KOPT-K1 (cell line): ENCODE measurements around the gene WBP1L.
A peak's percentile ranks its signal among the peaks of the same experiment; 100 is the strongest.
"Not testable (repeated sequence)": the region's sequence is repeated elsewhere in the genome, so short reads cannot be mapped to it uniquely, and the experiment has no call there.

Experiments used
- H3K27ac ChIP-seq: fragments of 200-600 bp; sonication (generic); 2 replicates; pipeline ENCODE4 v1.5.1; 2016; ENCODE audit warnings: antibody characterized with exemption, mild to moderate bottlenecking, low read depth, low read length; ENCODE audit not compliant: poor library complexity, severe bottlenecking
- H3K36me3 ChIP-seq: fragments of 200-600 bp; sonication (generic); 2 replicates; pipeline ENCODE4 v1.5.1; 2017; ENCODE audit warnings: antibody characterized with exemption, mild to moderate bottlenecking, low read length, moderate library complexity; ENCODE audit not compliant: insufficient read depth
- H3K9me3 ChIP-seq: fragments of 200-600 bp; sonication (generic); 2 replicates; pipeline ENCODE4 v1.5.1; 2017; ENCODE audit warnings: antibody characterized with exemption, low read length, mild to moderate bottlenecking; ENCODE audit not compliant: insufficient read depth, poor library complexity, severe bottlenecking

WBP1L gene

DNA sequence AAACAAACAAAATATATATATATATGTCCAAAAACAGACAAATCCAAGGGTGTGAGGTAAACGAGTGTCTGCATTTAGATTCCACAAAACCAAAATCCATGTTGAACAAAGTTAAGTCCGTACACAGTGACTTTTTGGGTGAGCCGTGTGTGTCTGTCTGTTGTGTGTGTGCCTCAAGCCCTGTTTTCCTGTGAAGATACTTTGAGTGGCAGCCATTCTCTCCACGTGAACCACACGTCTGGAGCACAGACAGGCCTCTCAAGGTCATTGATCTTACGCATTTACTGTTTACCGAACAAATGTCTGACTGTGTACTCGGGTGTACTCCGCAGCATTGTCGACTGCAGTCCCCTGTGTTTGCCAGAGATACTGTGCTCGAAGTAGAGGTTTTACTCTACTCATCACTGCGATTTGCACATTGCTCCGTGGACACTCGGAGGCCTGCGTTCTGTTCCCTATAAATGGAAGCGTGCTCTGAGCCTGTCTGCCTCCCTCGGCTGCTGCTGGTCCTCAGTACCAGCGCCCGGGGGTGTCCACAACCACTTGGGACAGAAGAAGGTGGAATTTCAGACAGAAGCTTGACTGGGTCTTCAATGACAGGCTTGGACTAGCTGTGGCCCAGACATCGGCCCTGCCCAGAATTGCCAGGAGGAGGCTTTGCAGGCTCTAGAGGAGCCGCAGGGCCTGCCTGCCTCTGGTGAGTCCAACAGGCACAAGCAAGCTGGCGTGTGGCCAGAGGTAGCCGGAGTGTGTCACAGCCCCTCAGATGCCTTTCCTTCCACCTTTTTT, 71.3 kb downstream of the WBP1L start:
- peaks cover 48% of the 10 kb centered on the region for H3K36me3 ChIP-seq
- H3K9me3 ChIP-seq, result no peaks in the 10 kb centered on the region
- no peak overlapping the region for H3K27ac ChIP-seq

DNA sequence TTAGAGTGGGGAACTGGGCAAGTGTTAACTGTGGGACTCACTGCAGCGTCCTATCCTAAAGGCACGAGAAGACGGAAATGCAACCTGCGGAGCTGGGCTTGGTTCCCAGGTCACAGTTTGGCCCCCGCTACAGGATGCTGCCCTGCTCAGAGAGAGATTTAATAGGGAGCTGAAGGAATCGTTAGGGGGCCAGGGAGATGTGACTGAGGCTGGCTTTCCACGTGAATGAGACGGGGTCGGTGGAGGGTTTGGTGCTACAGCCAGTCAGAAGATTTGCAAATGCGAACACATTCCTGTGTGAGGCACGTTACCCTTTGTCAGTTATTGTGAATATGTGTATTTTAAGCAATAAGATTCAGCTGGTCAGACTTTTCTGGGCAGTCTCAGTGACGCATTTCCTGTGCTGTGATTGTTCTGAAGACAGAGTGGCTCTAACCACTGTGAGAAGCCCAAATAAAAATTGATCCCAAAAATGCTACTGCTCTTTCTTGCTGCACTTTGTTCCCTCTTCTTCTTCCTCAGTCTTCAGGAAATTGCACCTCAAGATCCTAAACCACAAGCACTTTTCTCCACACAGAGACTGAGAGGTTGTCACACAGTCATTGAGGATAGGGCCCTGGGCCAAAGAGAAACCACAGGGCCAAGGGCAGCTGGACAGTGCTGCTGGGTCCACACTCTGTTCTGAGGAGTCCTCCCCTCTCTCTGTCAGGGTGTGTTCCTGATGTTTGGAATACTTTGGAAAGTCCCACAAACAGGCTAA, 72.2 kb downstream of the WBP1L start:
- H3K9me3 ChIP-seq, result no peaks in the 10 kb centered on the region
- peak overlapping the region; percentile 16 for H3K27ac ChIP-seq
- H3K36me3 ChIP-seq, result peaks cover 46% of the 10 kb centered on the region

DNA sequence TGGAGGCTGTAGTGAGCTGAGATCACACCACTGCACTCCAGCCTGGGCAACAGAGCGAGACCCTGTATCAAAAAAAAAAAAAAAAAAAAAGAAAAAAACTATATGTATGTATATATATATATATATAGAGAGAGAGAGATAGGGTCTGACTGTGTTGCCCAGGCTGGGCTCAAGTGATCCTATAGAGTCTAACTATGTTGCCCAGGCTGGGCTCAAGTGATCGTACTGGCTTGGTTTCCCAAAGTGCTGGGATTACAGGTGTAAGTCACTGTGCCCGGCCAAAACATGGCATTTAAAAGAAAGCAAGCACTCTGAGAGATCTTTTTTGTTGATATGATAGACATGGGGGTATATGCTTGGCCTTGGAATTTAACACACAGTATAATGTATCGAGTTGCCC, 73.4 kb downstream of the WBP1L start:
- Histone ChIP-seq H3K27ac (no peak overlapping the region), H3K9me3 (no peaks in the 10 kb centered on the region)

DNA sequence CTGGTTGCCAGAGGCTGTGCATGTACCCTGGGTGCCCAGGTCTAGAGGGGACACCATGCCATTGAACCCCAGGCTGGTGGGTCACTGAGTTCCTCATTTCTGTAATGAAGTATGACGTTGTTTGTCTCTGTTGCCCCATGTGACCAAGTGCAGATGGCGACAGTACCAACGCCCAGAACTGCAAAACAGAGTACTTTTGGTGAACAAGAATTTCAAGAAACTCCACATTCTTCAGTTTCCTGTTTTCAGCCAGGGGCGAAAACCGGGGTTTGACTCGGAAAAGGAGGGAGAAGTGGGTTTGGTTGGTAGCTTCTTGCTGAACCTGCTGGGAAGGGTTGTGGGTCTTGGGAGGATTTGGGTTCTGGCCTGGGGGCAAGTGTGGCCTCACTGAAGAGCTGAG, 75.3 kb downstream of the WBP1L start:
- H3K27ac ChIP-seq, result no peak overlapping the region
- no peaks in the 10 kb centered on the region for H3K9me3 ChIP-seq
- peaks cover 23% of the 10 kb centered on the region for H3K36me3 ChIP-seq

More for the DNA sequence above, 73.4 kb downstream of the WBP1L start:
- peaks cover 39% of the 10 kb centered on the region for H3K36me3 ChIP-seq

DNA sequence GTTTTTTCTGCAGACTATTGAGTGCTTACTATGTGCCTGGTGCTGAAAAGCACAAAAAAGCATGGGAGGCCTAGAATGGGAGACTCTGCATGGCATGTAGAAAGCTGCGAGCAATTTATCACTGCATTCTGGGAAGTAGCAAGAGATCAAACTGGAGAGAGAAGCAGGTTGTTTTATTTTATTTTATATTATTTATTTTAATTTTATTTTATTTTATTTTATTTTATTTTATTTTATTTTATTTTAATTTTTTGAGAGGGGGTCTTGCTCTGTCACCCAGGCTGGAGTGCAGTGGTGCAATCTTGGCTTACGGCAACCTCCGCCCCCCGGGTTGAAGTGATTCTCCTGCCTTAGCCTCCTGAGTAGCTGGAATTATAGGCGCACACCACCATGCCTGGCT, 76.3 kb downstream of the WBP1L start:
- peaks cover 14% of the 10 kb centered on the region for H3K36me3 ChIP-seq
- not testable (repeated sequence) for H3K9me3 ChIP-seq, H3K27ac ChIP-seq

DNA sequence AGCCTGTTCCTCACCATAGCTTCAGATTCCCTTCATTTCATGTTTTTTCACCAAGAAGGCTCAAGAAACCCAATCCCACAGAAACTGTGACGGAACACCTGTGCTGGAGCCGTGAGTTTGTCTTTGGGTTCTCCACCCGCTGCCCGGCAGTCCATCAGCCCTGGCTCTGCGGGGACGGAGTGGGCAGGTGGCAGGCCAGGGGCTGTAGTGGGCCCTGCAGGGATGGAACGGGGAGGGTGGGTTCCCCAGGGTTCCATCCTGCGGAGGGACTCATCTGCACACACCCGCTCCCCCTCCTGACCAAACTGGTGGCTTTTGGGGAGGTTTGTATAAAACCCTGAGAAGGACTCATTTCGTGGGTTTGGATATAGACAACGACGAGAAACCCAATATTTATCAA, 78.5 kb downstream of the WBP1L start:
- Histone ChIP-seq H3K36me3 (no peaks in the 10 kb centered on the region), H3K27ac (no peak overlapping the region), H3K9me3 (no peaks in the 10 kb centered on the region)

DNA sequence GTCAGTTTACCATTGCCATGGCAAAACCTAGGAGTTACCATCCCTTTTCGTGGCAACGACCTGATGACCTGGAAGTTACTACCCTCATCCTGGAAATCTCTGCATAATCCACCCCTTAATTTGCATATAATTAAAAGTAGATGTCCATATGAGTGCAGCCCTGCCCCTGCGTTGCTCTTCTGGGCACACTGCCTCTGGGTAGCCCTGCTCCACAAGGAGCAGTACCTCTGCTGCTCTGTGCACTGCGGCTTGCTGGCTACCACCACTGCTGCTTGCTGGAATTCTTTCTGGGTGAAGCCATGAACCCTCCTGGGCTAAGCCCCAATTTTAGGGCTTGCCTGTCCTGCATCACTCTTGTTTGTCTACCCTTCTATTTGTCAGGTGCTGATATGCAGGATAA, 80.9 kb downstream of the WBP1L start:
- Histone ChIP-seq H3K27ac (no peak overlapping the region), H3K36me3 (no peaks in the 10 kb centered on the region), H3K9me3 (no peaks in the 10 kb centered on the region)

DNA sequence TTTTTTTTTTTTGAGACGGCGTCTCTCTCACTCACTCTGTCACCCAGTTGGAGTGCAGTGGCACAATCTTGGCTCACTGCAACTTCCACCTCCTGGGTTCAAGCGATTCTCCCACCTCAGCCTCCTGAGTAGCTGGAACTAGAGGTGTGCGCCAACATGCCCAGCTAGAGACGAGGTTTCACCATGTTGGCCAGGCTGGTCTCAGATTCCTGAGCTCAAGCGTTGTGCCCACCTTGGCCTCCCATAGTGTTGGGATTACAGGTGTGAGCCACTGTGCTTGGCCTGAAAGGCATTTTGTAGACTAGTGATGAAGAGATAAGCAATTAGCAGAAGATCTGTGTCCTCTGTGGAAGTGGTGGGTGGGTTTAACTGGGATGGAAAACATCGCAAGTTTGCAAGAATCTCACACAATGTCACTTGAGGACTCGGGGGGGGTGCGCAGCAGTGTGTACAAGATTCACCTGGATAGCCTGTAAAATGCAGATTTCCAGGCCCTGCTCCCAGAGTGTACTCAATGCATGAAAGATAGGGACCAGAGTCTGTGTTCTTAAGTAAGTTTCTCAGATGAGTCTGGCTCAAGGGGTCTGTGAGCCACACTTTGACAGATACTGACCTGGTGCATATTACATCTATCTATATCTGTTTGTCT, 82.5 kb downstream of the WBP1L start:
- no peaks in the 10 kb centered on the region for H3K9me3 ChIP-seq
- H3K27ac ChIP-seq, result no peak overlapping the region
- H3K36me3 ChIP-seq, result no peaks in the 10 kb centered on the region

DNA sequence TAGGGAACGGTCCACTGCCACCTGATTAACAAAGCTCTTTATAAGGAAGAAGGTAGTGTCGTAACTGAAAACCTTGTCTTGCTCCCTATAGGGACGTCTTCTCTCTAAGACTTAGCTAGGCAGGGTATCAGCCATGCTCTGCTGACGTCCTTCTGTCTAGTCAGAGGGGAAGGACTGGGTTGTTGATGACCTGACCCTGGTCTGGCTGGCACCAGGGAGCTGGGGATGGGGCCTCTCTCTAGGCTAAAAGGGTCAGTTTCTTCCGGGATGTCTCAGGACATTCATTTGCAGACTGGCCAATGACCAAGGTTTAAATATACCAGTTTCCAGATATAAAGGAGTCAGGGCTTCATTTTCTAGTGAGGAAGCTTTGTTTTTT, 83.8 kb downstream of the WBP1L start:
- no peaks in the 10 kb centered on the region for H3K36me3 ChIP-seq
- no peak overlapping the region for H3K27ac ChIP-seq
- no peaks in the 10 kb centered on the region for H3K9me3 ChIP-seq

DNA sequence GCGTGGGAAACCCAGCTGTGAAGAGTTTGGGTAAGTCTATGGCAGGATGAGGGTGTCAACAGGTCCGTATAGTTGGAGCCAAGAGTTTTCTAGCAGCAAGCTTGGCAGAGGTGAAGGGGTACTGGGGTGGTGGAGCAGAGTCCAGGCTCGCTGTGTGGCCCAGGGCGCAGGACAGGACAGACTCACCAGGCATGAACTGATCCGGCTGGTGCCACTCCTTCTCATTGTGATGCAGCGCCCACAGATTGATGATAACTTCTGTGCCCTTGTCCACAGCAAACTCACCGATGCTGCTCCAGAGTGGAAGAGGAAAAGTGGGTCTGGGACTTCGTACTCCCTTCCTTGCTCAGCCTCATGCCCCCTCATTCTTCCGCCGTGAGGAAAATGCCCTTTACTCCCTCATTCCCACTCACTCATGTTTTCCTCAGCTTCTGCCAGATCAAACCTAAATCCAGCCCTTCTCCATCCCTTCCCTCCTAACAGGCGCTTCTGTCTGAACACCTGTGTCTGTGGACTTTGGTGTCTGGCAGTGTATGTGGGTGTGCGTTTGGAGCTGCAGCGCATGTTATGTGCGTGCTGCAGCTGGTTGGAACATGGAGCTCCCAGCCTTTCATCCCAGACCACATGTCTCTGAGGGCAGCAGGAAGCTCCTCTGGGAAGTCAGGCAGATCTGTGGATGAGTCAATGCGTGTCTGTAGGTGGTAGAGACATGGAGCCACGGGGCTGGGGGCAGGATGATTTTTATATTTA, 87.7 kb downstream of the WBP1L start:
- Histone ChIP-seq H3K36me3 (no peaks in the 10 kb centered on the region), H3K27ac (no peak overlapping the region)

DNA sequence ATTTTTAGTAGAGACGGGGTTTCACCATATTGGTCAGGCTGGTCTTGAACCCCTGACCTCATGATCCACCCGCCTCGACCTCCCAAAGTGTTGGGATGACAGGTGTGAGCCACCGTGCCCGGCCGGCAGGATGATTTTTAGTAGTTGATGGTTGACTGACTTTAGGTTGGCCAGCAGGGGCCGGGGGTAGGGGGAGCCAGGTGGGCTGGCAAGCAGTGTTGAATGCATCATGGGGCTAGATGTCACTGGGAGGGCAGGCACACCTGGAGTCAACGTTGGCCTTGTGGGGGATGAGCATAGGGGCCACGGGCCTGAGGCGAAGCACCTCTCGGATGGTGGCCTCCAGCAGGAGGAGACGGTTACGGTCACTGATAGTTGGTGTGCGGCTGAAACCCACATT, 88.5 kb downstream of the WBP1L start:
- Histone ChIP-seq H3K27ac (no peak overlapping the region), H3K36me3 (no peaks in the 10 kb centered on the region), H3K9me3 (no peaks in the 10 kb centered on the region)

More for the DNA sequence above, 87.7 kb downstream of the WBP1L start:
- H3K9me3 ChIP-seq, result no peaks in the 10 kb centered on the region

DNA sequence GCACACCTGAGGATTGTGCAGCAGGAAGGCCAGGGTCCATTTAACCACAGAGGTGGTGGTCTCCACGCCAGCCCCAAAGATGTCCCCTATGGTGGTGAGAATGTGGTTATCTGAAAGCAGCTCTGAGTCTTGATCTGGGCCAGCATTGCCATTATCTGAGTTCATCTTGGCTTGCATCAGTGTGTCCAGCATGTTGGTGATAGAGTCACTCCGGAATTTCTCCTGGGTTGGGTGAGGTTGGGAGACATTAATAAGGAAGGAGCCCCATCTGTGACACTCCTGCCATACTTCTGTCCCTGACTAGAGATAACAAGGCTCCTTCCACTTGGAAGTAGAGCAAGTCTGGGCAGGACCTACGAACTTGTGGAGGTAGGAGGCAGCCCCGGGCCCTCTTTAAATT, 89.2 kb downstream of the WBP1L start:
- no peaks in the 10 kb centered on the region for H3K36me3 ChIP-seq
- H3K27ac ChIP-seq, result no peak overlapping the region
- H3K9me3 ChIP-seq, result peaks cover 5% of the 10 kb centered on the region

DNA sequence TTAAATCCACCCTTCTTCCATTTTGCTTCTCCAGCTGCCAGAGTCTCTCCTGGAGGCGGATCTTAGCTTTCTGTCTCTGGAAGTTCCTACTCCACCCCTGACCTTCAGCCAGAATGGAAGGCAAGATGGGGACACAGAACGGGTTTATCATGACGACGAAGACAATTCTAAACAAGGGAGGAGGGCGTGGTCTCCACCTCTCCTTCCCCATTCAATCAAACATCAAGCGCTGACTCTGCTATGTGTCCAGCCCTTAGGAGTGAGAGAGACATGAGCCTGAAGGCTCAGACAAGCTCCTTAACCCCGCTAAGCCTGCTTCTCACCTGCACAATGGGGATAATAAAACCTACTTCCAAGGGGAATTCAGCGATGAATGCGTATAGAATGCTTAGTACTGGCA, 90.4 kb downstream of the WBP1L start:
- H3K36me3 ChIP-seq, result no peaks in the 10 kb centered on the region
- H3K9me3 ChIP-seq, result peaks cover 8% of the 10 kb centered on the region
- no peak overlapping the region for H3K27ac ChIP-seq

DNA sequence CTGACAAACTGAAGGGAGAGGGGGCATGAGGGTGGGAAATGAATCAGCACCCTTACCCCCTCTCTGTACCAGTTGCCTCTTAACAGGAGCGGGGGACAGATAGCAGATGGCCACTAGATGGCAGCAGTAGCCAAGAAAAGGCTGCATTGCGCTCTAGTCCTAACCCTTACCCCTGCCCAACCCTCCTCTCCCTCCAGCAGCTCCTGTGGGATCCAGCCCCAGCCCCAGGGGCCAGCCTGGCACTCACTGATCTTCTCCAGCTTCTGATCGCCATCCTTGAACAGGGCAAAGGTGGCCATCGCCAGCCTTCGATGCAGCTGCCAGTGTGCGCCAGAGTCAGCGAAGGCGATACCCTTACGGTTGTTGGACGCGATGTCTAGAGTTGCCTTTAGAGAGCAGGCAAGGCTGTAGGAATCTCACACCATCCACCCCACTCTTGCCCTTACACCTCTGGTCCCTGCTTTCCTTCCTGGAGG, 91.3 kb downstream of the WBP1L start:
- H3K36me3 ChIP-seq, result no peaks in the 10 kb centered on the region
- peaks cover 8% of the 10 kb centered on the region for H3K9me3 ChIP-seq
- H3K27ac ChIP-seq, result no peak overlapping the region

DNA sequence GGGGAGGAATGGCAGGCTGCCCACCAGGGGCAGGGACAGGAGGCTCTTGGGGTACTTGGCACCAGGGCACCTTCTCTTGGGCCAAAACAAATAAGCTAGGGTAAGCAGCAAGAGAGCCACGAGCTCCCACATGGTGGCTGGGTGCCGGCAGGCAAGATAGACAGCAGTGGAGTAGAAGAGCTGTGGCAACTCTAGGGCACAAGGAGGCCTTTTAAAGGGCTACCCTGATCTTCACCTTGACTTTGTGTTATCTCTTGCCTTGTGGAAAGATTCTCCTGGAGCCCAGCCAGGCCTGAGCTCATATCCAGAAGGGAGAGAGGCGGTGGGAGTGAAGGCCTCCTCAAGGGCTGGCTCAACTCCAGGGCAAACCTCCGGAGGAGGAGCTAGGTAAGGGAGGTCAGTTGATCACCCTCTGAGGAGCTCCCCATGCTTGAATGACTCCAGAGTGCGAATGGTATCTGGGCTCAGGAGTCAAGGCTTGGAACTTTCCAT, 93.5 kb downstream of the WBP1L start, which contains the start of gene CYP17A1:
TSS of gene CYP17A1 (minus strand) at position 184 of the 492 bp plus-strand sequence. CDS start at position 132, 52 bp downstream.
- H3K27ac ChIP-seq, result no peak within 1 kb of the TSS
- H3K9me3 ChIP-seq, result peaks cover 8% of the 10 kb centered on the region
- H3K36me3 ChIP-seq, result no peaks in the 10 kb centered on the region
